ENCODE results near the gene DDX47.

GRCh38 chr12:12839873-12840579 lies 26.9 kb downstream of the DDX47 start:
- TF ChIP-seq CTCF (conservative IDR thresholded peaks at IDR 0.05; ENCODE audit: low read length) (no peak), EZH2phosphoT487 (IDR thresholded peaks at IDR 0.05; ENCODE audit: borderline replicate concordance) (no peak)
